HepG2 (cell line): ENCODE results near the gene LIMK2. TPM values are rescaled to one million over a fixed set of nuclear protein-coding genes. Genes with fewer than 3 reads are reported as not detected.

Experiments
- ATAC-seq: fragments of 200-7000 bp; cut with Tn5 transposase; 3 replicates; pipeline ENCODE4 v1.9.1; 2020; ENCODE audit warnings: mild to moderate bottlenecking, moderate library complexity
- BruUV-seq: library from RNA; stranded (reverse); fragments of 400-500 nt; replicated peaks from 2 replicates; lab custom pipeline; 2021; lab: Mats Ljungman, UMichigan
- CTCF ChIA-PET: fragments of 300-600 bp; formaldehyde crosslinking; extraction: SDS; loops from one replicate; lab custom pipeline; 2021; ENCODE audit warnings: low total read pairs, inconsistent platforms, low intra/inter-chr PET ratio; lab: Yijun Ruan, JAX
- POLR2A ChIA-PET: fragments of 350-600 bp; sonication (Branson Sonifier 250); formaldehyde crosslinking; loops from one replicate; lab custom pipeline; 2020; ENCODE audit warnings: antibody characterized with exemption, inconsistent platforms; lab: Yijun Ruan, JAX
- DNase-seq: peaks from one replicate; pipeline ENCODE4 v3.0.0-alpha.2; 2015; ENCODE audit warnings: low spot score
- FAIRE-seq: peaks from 3 replicates; lab custom pipeline; 2011; peaks lifted over from hg19 to GRCh38; lab: Jason Lieb, UNC
- H2AFZ ChIP-seq: one replicate; pipeline ENCODE4 v1.6.1; 2011; ENCODE audit warnings: low read length, inconsistent platforms
- H3K27ac ChIP-seq: fragments of 300-600 bp; 3 replicates; pipeline ENCODE4 v1.8.0; 2011; ENCODE audit warnings: mixed run types, mild to moderate bottlenecking, mixed read lengths, low read length, inconsistent platforms; ENCODE audit not compliant: insufficient read depth; ENCODE audit errors: extremely low read length
- H3K27me3 ChIP-seq, 2 experiments: fragments of 200-600 bp in 1 of 2; 2 replicates in 1 of 2; 3 replicates in 1 of 2; pipeline versions ENCODE4 v1.6.0 to v1.8.0; 2011; ENCODE audit warnings: low read length in 2 of 2, mild to moderate bottlenecking in 2 of 2, moderate library complexity in 2 of 2, inconsistent platforms in 1 of 2; ENCODE audit not compliant: insufficient read depth in 2 of 2, control insufficient read depth in 1 of 2
- H3K36me3 ChIP-seq, 2 experiments: fragments of 200-600 bp in 1 of 2; replicated peaks in 1 of 2; 2 replicates in 1 of 2; 3 replicates in 1 of 2; pipeline versions ENCODE4 v1.5.1 to v1.8.0; 2011; ENCODE audit warnings: low read length in 2 of 2, inconsistent platforms in 1 of 2; ENCODE audit not compliant: insufficient read depth in 2 of 2, control insufficient read depth in 1 of 2
- H3K4me1 ChIP-seq: 2 replicates; pipeline ENCODE4 v1.5.1; 2012; ENCODE audit warnings: low read length, inconsistent platforms; ENCODE audit not compliant: insufficient read depth
- H3K4me2 ChIP-seq: 2 replicates; pipeline ENCODE4 v1.6.0; 2011; ENCODE audit warnings: low read depth, low read length, inconsistent platforms
- H3K4me3 ChIP-seq, 3 experiments: fragments of 200-600 bp in 1 of 3; sonication (generic), shearing (Covaris generic) in 1 of 3; replicated peaks in 1 of 3; 2 replicates each; pipeline ENCODE4 v1.5.1; 2011 to 2016; ENCODE audit warnings: low read length in 3 of 3, inconsistent platforms in 2 of 3, low read depth in 2 of 3, mild to moderate bottlenecking in 2 of 3, control low read depth in 1 of 3, mixed read lengths in 1 of 3; ENCODE audit not compliant: insufficient read depth in 1 of 3
- H3K79me2 ChIP-seq: one replicate; pipeline ENCODE4 v1.6.1; 2011; ENCODE audit warnings: low read length, inconsistent platforms; ENCODE audit not compliant: insufficient read depth
- H3K9ac ChIP-seq: 2 replicates; pipeline ENCODE4 v1.6.0; 2011; ENCODE audit warnings: mild to moderate bottlenecking, low read depth, low read length, inconsistent platforms; ENCODE audit not compliant: insufficient read depth
- H3K9me3 ChIP-seq: 2 replicates; pipeline ENCODE4 v1.5.1; 2012; ENCODE audit warnings: mild to moderate bottlenecking, low read length
- H4K20me1 ChIP-seq: 2 replicates; pipeline ENCODE4 v1.6.0; 2011; ENCODE audit warnings: inconsistent platforms, mild to moderate bottlenecking, low read length, moderate library complexity; ENCODE audit not compliant: insufficient read depth
- AKAP8 ChIP-seq: sonication (generic); formaldehyde crosslinking; IDR thresholded peaks from 2 replicates; pipeline ENCODE4 v1.5.1; 2020; ENCODE audit warnings: mild to moderate bottlenecking, missing genetic modification reagents
- ARNT2 ChIP-seq: sonication (generic); formaldehyde crosslinking; IDR thresholded peaks from 2 replicates; pipeline ENCODE4 v1.8.0; 2022; ENCODE audit warnings: mild to moderate bottlenecking, low read depth, missing genetic modification reagents, moderate library complexity
- BHLHE40 ChIP-seq: IDR thresholded peaks from 2 replicates; pipeline ENCODE4 v1.6.1; 2011; ENCODE audit warnings: low read length, improper control_type of control experiment
- CERS6 ChIP-seq: sonication (generic); formaldehyde crosslinking; IDR thresholded peaks from 2 replicates; pipeline ENCODE4 v1.5.0; 2020; ENCODE audit warnings: missing genetic modification reagents
- KDM3A ChIP-seq: IDR thresholded peaks from 2 replicates; pipeline ENCODE4 v1.6.1; 2018; ENCODE audit warnings: low read depth, missing compliant biosample characterization
- NFKB2 ChIP-seq: sonication (generic); formaldehyde crosslinking; IDR thresholded peaks from 2 replicates; pipeline ENCODE4 v1.4.0; 2020; ENCODE audit warnings: missing genetic modification reagents, borderline replicate concordance
- RFXAP ChIP-seq: sonication (generic); formaldehyde crosslinking; IDR thresholded peaks from 2 replicates; pipeline ENCODE4 v1.4.0; 2020; ENCODE audit warnings: missing genetic modification reagents, borderline replicate concordance
- RNF2 ChIP-seq: fragments of 450-650 bp; conservative IDR thresholded peaks from 2 replicates; pipeline ENCODE4 v1.6.1; 2016; ENCODE audit warnings: low read depth
- RXRA ChIP-seq: sonication (generic); formaldehyde crosslinking; IDR thresholded peaks from 2 replicates; pipeline ENCODE4 v1.5.1; 2020; ENCODE audit warnings: missing genetic modification reagents
- SNAPC2 ChIP-seq: sonication (generic); formaldehyde crosslinking; IDR thresholded peaks from 2 replicates; pipeline ENCODE4 v1.8.1; 2022; ENCODE audit warnings: mild to moderate bottlenecking, missing genetic modification reagents
- SP140L ChIP-seq: sonication (generic); formaldehyde crosslinking; IDR thresholded peaks from 2 replicates; pipeline ENCODE4 v1.4.0; 2020; ENCODE audit warnings: missing genetic modification reagents, borderline replicate concordance
- ZBTB38 ChIP-seq: sonication (generic); formaldehyde crosslinking; IDR thresholded peaks from 2 replicates; pipeline ENCODE4 v1.5.1; 2020; ENCODE audit warnings: mild to moderate bottlenecking, missing genetic modification reagents
- ZNF10 ChIP-seq: sonication (generic); formaldehyde crosslinking; IDR thresholded peaks from 2 replicates; pipeline ENCODE4 v1.4.0; 2020; ENCODE audit warnings: mild to moderate bottlenecking, low read depth, missing genetic modification reagents, borderline replicate concordance
- ZNF253 ChIP-seq: sonication (generic); formaldehyde crosslinking; IDR thresholded peaks from 2 replicates; pipeline ENCODE4 v1.8.0; 2022; ENCODE audit warnings: mild to moderate bottlenecking, missing genetic modification reagents, borderline replicate concordance
- ZNF484 ChIP-seq: sonication (generic); formaldehyde crosslinking; IDR thresholded peaks from 2 replicates; pipeline ENCODE4 v1.5.1; 2020; ENCODE audit warnings: mild to moderate bottlenecking, low read depth, missing genetic modification reagents, borderline replicate concordance
- ZNF501 ChIP-seq: sonication (generic); formaldehyde crosslinking; IDR thresholded peaks from 2 replicates; pipeline ENCODE4 v1.5.1; 2020; ENCODE audit warnings: mild to moderate bottlenecking, moderate library complexity, missing genetic modification reagents
- ZNF563 ChIP-seq: sonication (generic); formaldehyde crosslinking; IDR thresholded peaks from 2 replicates; pipeline ENCODE4 v1.8.0; 2022; ENCODE audit warnings: mild to moderate bottlenecking, moderate library complexity, missing genetic modification reagents
- ZNF720 ChIP-seq: sonication (generic); formaldehyde crosslinking; IDR thresholded peaks from 2 replicates; pipeline ENCODE4 v1.4.0; 2020; ENCODE audit warnings: missing genetic modification reagents
- WGBS: methylation state at CpG from one replicate; pipeline ENCODE4 v1.1.6; 2017; ENCODE audit warnings: low lambda C conversion rate; 5-methylcytosine and 5-hydroxymethylcytosine counted together
- in situ Hi-C: cut with HindIII; loops from 2 replicates; pipeline ENCODE4 v1.10.0; 2017; ENCODE audit warnings: low pct_unique_long_range_greater_than_20kb; ENCODE audit not compliant: extremely low pct_ligation_motif_present
- intact Hi-C: fragments of 100-400 bp; cut with micrococcal nuclease; formaldehyde crosslinking; loops from one replicate; pipeline ENCODE4 v1.10.0; 2022; ENCODE audit not compliant: unreplicated experiment
- polyA plus RNA-seq, 8 experiments: library from polyadenylated mRNA; depleted of rRNA in 3 of 8; stranded (reverse) in 7 of 8; unstranded in 1 of 8; fragments of >200 nt; fragmentation: Illumina TruSeq in 4 of 8; extraction: Trizol in 4 of 8; gene quantifications; 2 replicates each; pipeline versions ENCODE4 v1.2.1 to v1.2.3, GENCODE V29; 2011 to 2016; ENCODE audit warnings: low read depth in 4 of 8, missing spikeins in 1 of 8, mixed read lengths in 1 of 8; ENCODE audit not compliant: insufficient read depth in 1 of 8
- total RNA-seq, 5 experiments: library from RNA; depleted of rRNA; stranded (reverse); fragments of >200 nt; fragmentation: Illumina TruSeq; extraction: Trizol; gene quantifications; 2 replicates each; pipeline ENCODE4 v1.2.3, GENCODE V29; 2016; ENCODE audit warnings: low read depth in 1 of 5
- TF ChIP-seq, protein P1 (sequence below): sonication (generic); formaldehyde crosslinking; IDR thresholded peaks from 2 replicates; pipeline ENCODE4 v1.4.0; 2020; ENCODE audit warnings: missing genetic modification reagents
- TF ChIP-seq, protein P2 (sequence below): sonication (generic); formaldehyde crosslinking; IDR thresholded peaks from 2 replicates; pipeline ENCODE4 v1.8.0; 2022; ENCODE audit warnings: mild to moderate bottlenecking, missing genetic modification reagents; ENCODE audit not compliant: insufficient replicate concordance

LIMK2 gene
- total and polyA plus RNA-seq, 2 of the 13 experiments (the other 11 are each of a cell fraction or from before 2014, with no cell fraction given), result 20.9 to 29.8 TPM

DNA sequence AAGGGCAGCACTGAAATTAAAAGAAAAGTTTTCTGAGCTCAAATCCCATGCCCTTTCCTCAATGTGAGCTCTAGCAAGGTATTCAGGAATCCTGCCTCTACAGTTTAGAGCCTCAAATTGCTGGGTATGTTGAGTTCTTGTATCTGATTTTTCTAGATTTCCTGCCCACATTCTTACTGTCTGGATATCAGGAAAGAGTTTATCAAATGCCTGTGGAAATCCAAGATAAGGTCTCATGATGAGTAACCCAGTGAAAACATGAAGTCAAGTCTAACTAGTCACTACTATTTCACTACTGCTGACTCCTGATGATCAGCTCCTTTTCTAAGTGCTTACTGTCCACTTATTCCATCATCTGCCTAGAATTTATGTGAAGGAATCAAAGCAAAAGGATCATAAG lies 29.8 kb downstream of the LIMK2 start (continued):
- TF ChIP-seq, protein P1, sequence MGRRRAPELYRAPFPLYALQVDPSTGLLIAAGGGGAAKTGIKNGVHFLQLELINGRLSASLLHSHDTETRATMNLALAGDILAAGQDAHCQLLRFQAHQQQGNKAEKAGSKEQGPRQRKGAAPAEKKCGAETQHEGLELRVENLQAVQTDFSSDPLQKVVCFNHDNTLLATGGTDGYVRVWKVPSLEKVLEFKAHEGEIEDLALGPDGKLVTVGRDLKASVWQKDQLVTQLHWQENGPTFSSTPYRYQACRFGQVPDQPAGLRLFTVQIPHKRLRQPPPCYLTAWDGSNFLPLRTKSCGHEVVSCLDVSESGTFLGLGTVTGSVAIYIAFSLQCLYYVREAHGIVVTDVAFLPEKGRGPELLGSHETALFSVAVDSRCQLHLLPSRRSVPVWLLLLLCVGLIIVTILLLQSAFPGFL (CRISPR knock-in tag), result no peak

DNA sequence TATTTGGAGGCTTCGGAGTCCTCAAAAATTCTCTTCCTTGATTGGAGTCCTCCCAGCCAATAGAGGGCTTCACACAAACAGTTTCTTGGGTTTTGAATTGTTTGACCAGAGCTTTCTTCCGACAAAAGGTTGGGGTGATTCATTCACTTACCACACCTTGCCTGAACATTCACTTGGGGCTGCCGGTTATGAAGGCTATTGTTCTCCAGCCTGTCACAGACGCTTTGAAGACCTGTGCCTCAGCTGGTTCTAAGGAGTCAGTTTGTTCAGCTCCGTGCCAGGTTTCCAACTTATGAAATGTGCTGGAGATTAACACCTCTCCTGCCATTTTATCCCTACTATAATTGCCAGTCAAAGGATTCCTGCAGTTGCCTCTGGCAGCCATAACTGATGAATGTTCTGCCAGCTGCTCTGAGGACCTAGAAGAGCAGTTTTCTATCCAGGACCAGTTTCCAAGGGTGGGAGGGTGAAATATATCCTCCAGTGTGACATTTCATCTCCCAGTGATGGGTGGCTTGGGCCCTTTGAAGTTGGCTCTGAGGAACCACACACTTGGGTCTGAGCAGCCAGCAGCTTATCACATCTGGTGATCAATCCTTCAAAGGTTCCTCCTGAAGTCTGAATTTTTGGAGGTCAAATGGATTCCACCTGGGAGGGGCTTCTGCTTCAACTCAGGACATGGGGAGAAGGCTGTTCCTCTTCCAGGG lies 31.4 kb downstream of the LIMK2 start:
- in situ Hi-C loops, result no loop called here
- Histone ChIP-seq H3K4me2 (no peak overlapping the region), H3K9ac (no peak overlapping the region), H4K20me1 (peaks cover 40% of the 10 kb centered on the region; the same call in 1 of the 2 replicates), H3K36me3 (peaks cover 9 to 70% of the 10 kb centered on the region in 2 experiments), H3K4me3 (no peak overlapping the region), H3K27ac (no peak overlapping the region), H2AFZ (no peak overlapping the region), H3K9me3 (no peaks in the 10 kb centered on the region), H3K27me3 (no peaks in the 10 kb centered on the region), H3K4me1 (peaks cover 57% of the 10 kb centered on the region), H3K79me2 (peaks cover 53% of the 10 kb centered on the region)
- ChIA-PET POLR2A (no interaction called here), CTCF (no interaction called here)
- no TSS peak for BruUV-seq
- ATAC-seq, result no peak
- intact Hi-C loops, result no loop called here
- DNase-seq, result no peak
- 98% methylated on average over 3 of the region's 5 CpGs for WGBS
- FAIRE-seq, result no peak
- TF ChIP-seq NFKB2 (CRISPR knock-in tag) (no peak), ZNF720 (CRISPR knock-in tag) (no peak), CERS6 (CRISPR knock-in tag) (no peak), RFXAP (CRISPR knock-in tag) (no peak), ZNF563 (CRISPR knock-in tag) (no peak), KDM3A (CRISPR knock-in tag) (no peak), SP140L (CRISPR knock-in tag) (no peak), ZBTB38 (CRISPR knock-in tag) (no peak), BHLHE40 (no peak), SNAPC2 (no peak), ARNT2 (no peak), ZNF10 (CRISPR knock-in tag) (no peak), ZNF484 (CRISPR knock-in tag) (no peak), RXRA (CRISPR knock-in tag) (no peak), RNF2 (no peak), AKAP8 (CRISPR knock-in tag) (no peak), ZNF501 (CRISPR knock-in tag) (no peak), ZNF253 (CRISPR knock-in tag) (no peak)
- TF ChIP-seq, protein P2, sequence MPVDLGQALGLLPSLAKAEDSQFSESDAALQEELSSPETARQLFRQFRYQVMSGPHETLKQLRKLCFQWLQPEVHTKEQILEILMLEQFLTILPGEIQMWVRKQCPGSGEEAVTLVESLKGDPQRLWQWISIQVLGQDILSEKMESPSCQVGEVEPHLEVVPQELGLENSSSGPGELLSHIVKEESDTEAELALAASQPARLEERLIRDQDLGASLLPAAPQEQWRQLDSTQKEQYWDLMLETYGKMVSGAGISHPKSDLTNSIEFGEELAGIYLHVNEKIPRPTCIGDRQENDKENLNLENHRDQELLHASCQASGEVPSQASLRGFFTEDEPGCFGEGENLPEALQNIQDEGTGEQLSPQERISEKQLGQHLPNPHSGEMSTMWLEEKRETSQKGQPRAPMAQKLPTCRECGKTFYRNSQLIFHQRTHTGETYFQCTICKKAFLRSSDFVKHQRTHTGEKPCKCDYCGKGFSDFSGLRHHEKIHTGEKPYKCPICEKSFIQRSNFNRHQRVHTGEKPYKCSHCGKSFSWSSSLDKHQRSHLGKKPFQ (CRISPR knock-in tag), result no peak
